OCI-LY1 (cell line): ENCODE data around the gene UTP20.

ENCODE experiments used
- EZH2 ChIP-seq: fragments of 200-600 bp; sonication (generic), shearing (Covaris generic); IDR thresholded peaks from 2 replicates; pipeline ENCODE4 v1.8.0; 2017; ENCODE audit warnings: borderline replicate concordance, mixed run types, mild to moderate bottlenecking, antibody characterized with exemption, low read length, moderate library complexity, mixed read lengths
- TF ChIP-seq, protein P1 (sequence below): fragments of 200-600 bp; sonication (generic), shearing (Covaris generic); IDR thresholded peaks from 2 replicates; pipeline ENCODE4 v1.5.1; 2017; ENCODE audit warnings: mild to moderate bottlenecking, antibody characterized with exemption, low read length, moderate library complexity, mixed read lengths

GRCh38 chr12:101325590-101325989, 45.7 kb downstream of the UTP20 start:
- TF ChIP-seq, protein P1, sequence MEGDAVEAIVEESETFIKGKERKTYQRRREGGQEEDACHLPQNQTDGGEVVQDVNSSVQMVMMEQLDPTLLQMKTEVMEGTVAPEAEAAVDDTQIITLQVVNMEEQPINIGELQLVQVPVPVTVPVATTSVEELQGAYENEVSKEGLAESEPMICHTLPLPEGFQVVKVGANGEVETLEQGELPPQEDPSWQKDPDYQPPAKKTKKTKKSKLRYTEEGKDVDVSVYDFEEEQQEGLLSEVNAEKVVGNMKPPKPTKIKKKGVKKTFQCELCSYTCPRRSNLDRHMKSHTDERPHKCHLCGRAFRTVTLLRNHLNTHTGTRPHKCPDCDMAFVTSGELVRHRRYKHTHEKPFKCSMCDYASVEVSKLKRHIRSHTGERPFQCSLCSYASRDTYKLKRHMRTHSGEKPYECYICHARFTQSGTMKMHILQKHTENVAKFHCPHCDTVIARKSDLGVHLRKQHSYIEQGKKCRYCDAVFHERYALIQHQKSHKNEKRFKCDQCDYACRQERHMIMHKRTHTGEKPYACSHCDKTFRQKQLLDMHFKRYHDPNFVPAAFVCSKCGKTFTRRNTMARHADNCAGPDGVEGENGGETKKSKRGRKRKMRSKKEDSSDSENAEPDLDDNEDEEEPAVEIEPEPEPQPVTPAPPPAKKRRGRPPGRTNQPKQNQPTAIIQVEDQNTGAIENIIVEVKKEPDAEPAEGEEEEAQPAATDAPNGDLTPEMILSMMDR, result no peak
- no peak for TF ChIP-seq EZH2
